Fibroblast of skin of right biceps (primary cell): ENCODE results near the gene NT5C1A.

Experiments
- DNase-seq: peaks from one replicate; pipeline ENCODE4 v3.0.0-alpha.2; 2013

The NT5C1A gene

DNA sequence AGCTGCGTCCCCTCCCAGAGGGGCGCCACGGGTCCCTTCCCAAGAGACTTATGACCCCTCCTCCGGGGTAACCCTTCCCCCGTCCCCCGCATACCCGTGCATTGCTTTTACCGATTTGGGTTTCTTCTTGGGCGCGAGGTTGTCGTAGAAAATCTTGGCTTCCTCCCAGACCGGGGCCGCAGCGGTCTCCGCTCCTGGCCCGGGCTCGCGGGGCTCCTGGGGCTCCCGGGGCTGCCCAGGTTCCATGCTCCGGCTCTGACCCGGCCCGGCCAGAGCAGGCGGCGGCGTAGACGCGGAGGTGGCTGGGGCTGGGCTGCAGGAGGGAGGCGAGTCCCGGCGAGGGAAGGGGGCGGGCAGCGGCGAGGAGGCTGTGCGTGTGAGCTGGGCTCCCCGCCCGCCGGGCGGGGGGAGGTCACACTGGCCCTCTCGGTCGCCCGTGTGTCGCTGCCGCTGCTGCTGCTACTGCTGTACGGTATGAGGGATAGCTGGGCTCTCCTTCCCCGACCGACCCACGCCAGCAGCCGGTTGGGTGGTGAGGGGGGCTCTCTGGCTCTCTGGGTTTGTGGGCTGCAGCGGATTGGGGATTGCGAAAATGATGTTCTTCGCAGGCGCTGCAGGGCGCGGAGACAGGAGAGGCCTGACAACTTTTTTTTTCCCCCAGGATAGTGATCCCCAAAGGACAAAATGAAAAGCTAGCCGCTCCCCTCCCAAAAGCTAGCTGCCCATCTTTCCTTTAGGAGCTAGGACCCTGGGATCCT, at the start of gene NT5C1A:
Gene NT5C1A (minus strand): TSS at position 315 of the 758 bp plus-strand sequence. CDS start 69 bp downstream, at position 246.
- no peak for DNase-seq

DNA sequence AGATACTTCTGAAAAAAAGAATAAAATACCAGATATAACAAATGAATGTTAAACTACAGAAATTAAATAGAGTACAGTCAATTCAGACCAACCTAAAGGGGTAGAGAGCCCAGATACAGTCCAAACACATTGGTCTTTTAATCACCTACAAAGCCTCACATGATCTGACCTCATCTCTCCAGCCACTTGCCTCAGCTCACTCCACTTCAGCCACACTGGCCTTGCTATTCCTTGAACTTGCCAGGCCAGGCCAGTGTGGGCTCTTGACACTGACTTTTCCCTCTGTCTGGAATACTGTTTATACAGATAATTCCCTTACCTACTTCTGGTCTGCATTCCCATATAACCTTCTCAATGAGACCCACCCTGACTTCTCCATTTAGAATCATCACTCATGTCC, 49.8 kb upstream of the NT5C1A start:
- DNase-seq, result no peak

DNA sequence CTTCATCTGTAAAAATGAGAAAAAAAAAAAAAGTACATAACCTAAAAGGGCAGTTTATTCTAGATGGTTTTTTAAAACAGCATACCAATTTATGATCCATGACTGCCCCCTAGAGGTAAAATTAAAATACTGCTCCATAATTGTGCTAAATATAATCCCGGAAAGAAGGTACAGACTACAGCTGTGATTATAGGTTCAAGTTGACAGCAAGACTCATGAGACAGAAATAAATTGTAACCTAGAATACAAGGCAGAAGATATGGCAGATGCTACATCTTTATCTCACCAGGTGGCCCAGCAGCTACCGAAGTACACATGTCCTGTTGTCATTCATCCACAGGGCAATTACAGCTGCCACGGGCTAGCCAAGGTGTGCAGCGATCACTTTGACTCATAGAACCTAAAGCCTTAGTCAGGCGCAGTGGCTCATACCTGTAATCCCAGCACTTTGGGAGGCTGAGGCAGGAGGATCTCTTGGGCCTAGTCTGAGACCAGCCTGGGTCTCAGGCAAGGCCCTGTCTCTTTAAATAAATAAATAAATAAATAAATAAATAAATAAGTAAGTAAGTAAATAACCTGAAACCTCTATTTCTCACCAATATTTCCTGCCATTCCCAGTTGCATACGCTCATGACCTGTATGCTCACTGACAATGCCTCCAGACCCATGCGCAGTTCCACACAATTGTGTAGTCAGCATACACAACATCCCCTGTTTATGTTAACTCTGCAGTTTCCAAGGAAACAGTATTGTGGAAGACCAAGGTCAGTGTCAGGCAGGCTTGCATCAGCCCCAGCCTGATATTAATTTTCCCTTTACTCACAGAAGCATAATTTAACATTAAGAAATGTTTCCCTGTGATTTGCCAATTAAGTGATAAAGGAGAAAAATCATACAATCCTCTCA, 48.4 kb upstream of the NT5C1A start:
- peak; percentile 60 for DNase-seq

GRCh38 chr1:39717809-39718208, 45.9 kb upstream of the NT5C1A start:
- DNase-seq, result no peak

DNA sequence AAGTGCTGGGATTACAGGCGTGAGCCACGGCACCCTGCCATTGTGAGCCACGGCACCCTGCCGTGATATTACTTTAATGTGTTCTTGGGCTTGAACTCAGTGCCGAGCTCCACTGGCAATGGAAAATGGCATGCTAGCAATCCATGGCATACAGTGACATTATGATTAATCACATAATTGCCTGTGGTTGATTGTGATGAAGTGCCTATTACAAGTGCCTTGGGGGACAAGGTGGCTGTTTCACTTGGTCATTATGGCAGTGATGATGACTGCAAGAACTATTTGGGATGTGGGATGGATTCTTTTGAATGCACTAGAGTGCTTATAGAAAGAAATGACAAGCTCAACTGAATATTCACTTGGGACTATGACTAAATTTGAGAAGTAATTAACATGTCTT, 41.6 kb upstream of the NT5C1A start:
- DNase-seq, result no peak

GRCh38 chr1:39711966-39712340, 40.0 kb upstream of the NT5C1A start:
- DNase-seq, result no peak

DNA sequence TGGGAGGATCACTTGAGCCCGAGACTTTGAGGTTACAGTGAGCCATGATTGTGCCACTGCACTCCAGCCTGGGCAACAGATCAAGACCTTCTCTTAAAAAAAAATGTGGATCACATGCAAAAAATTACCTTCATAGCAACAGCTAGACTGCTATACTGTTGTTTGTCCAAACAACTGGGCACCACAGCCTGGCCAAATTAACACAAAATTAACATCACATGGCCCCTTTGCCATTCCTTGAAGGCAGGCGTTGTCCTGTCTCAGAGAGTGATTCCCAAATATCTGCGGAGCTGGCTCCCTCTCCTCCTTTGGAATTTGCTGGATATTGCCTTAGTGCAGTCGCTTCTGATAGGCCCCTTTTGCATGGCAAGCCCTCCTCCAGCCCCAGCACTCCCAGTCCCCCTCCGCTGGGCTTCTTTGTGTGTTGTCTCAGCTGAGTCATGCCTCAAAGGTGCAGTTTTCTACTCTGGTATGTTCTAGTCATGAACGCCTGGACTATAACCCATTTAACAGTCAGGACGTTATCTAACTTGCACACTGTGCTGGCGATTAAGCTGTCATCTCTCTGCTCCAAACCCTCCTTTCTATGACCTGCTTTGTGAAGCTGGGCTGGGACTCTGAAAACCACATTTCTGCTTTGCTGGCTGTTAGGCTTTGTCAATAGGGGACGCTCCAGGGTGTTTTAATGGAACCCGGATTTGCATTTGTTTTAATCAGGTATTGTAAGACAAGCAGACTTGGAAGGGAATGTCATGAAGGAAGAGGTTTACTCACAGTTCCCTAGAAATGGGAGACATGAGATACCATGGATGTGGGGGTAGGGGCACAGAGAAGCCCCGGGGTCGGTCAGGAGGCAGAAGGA, 39.4 kb upstream of the NT5C1A start:
- peak; percentile 38 for DNase-seq

DNA sequence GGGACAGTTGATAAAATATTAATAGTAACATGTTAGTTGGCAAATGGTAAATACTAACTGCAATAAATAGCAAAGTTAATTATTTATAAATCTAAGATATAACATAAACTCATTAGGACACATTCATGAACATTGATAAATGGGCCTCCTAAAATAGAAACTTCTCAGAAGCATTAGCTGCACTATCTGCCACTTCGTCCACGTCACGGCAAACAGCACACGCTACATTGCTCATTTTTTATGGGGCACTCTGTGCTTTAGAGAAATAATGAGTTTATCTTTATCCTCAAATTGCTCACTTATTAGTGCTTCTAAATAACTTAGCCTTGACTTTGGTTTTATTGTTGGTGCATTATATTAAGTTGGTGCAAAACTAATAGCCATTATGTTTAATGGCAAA, 35.6 kb upstream of the NT5C1A start:
- DNase-seq, result no peak

DNA sequence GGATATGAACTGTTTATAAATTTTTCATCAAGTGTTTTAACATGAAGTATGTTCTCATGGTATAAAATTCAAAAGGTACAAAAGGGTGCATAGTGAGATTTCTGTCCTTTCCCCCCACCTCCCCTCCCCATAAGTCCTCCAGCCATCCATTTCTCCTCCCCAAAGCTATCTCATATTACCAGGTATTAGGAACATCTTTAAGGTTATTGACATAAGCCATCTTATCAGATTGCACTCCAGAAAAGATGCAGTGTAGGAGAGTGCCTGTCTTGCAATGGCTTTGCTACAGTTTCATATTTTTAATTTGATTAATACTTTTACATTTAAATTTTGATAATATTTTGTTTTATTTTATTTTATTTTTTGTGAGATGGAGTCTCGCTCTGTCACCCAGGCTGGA, 32.9 kb upstream of the NT5C1A start:
- no peak for DNase-seq

GRCh38 chr1:39701049-39701439, 29.1 kb upstream of the NT5C1A start:
- DNase-seq, result peak; percentile 45

GRCh38 chr1:39700348-39700747, 28.4 kb upstream of the NT5C1A start:
- DNase-seq, result no peak

DNA sequence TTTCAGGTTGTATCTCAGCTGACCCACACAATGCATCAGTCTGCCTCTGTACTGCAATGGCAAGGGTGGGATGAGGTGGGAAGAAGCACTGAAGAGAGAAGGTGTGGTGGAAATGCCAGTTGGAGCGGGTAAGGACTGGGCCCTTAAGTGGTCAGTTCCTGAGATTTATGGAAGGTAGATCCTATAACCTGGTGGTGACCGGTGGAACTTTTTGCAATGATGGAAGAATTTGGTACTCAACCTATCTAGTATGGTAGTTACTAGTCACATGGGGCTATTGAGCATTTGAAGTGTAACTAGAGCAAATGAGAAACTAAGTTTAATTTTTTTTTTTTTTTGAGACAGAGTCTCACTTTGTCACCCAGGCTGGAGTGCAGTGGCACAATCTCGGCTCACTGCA, 27.5 kb upstream of the NT5C1A start:
- no peak for DNase-seq

- DNase-seq, result no peak
Measured at GRCh38 chr1:39698568-39698967, 26.7 kb upstream of the NT5C1A start.

GRCh38 chr1:39696448-39696847, 24.5 kb upstream of the NT5C1A start:
- no peak for DNase-seq

- DNase-seq, result no peak
Measured at GRCh38 chr1:39695016-39695415, 23.1 kb upstream of the NT5C1A start.

- DNase-seq, result no peak
Measured at GRCh38 chr1:39694026-39694425, 22.1 kb upstream of the NT5C1A start.

DNA sequence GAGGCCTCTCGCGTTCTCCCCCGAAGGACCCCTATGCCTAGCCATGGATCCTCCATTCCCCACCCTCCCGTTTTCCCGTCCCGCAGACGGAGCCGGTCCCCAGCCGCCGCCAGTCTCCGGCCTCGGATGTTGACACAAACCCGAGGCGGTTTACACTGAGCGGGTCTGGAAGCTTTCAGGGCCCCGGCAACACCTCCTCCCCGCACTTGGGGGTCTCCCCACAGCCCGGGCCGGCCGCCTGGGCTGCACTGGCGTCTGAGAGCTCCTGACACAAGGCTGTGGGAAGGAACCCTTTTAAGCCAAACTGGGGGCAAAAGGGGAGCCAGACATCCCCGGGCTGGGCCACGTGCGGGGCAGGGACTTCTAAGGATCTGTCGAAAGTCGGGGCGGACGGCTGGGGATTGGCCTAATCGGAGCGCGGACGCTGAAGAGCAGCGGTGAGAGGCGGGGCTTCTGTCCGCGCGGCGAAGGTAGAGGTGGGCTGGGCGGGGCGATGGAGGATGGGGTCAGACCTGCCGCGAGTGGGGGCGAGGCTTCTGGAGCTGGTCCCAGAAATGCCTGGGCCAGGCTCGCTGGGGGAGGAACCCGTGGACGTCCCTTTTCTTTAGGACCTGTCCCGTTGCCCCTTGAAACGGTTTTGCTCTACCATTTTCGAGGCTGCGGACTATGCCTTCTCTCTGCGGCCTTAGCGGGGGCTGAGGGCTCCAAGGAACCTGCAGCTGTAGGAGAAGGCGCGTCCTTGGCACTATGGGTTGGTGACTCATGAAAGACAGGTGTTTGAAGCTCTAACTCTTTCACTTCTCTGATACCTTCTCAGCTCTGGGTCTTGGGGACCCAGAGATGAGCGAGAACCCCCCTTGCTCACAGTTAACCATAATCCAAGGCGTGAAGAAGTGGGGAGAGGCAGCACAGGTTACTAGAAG, 20.5 kb upstream of the NT5C1A start:
- no peak for DNase-seq

DNA sequence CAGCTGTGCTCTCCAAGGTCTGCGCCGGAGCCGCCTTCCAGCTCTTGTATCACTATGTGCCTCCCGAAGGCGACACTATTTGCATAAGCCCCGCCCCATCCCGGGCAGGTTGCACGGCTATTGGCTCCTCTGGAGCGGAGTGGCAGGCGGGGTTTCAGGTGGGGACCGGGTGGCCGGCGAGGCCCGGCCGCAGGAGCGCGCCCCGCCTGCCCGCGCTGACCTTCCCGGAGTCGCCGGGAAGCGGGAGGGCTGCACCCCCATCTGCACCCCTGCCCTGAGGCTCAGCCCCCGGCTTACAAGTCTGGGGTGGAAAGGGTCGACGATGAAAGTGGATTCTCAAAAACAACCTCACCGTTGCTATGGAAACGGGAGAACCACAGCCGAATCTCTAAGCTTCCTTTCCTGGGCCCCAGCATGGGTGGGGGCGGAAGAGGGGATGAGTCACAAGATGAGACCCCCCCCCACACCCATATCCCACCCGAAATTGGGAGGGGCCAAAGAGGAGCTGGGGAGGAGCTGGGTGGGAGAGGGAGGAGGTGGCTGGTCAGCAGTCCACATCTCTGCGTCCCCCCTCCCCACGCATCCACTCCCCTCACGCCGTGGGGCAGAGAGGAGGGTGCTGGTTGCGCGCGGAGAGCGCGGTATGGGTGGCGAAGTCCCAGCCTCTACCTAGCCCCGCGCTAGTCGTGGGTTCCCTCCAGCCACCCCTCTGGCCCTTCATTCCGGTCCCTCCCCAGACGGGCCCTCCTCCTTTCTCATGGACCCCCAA, 19.7 kb upstream of the NT5C1A start, which contains the start of gene HPCAL4:
Gene HPCAL4 (minus strand): TSS at position 51 of the 769 bp plus-strand sequence. CDS start 6,830 bp downstream, outside the sequence.
- peak; percentile 66 for DNase-seq

DNA sequence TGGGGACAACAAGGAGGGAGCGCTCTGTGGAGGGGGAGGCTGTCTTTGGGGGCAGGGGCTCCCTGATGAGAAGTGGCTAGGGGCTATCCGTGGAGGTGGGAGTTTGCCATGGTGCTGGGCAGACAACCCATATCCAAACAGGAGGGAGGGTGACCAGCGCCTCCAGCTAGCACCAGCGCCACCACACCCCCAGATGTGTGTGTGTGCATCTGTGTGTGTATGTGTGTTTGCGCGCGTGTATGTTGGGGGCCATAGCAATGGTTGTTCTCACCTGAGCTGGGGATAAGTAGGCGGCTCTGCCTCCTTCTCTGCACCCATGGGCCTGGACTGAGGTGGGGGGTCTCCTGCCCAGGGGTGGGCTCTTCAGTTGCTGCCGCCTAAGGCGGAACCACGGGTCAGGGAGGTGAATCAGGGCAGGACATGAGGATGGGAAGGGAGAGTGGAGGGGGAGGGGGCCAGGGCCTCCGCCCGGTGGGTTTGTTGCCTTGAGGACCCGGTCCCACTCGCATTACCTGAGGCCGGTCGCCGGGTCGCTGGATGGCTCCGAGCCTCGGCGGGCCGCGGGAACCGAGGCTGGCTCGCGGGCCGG, 19.0 kb upstream of the NT5C1A start:
- no peak for DNase-seq

GRCh38 chr1:39690225-39690624, 18.3 kb upstream of the NT5C1A start:
- no peak for DNase-seq

DNA sequence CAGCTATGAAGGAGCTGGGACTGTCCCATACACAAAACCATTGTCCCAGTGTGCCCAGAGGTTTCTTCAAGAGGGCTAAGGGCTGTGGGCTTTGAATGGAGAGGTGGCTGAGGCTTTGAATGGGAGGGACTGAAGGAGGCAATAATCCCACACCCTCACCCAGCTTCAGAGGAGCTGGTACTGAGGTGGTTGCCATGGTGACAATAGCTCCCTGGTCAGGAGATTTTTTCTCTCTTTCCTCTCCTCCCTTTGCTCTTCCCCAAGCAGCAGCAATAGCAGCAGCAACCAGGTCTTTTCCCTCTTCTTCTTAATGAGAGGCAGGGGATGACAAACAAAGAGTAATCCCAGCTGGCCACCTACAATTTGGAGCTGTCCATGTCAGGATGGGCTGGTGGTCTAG, 17.7 kb upstream of the NT5C1A start:
- no peak for DNase-seq
